ENCODE results near the gene GSN. TPM values are rescaled to one million over a fixed set of nuclear protein-coding genes. Genes with fewer than 3 reads are reported as not detected.

Gene GSN
- total and polyA plus RNA-seq, 2 of the 8 experiments (the other 6 are each of a cell fraction or from before 2014, with no cell fraction given), result 52.3 to 94.5 TPM

DNA sequence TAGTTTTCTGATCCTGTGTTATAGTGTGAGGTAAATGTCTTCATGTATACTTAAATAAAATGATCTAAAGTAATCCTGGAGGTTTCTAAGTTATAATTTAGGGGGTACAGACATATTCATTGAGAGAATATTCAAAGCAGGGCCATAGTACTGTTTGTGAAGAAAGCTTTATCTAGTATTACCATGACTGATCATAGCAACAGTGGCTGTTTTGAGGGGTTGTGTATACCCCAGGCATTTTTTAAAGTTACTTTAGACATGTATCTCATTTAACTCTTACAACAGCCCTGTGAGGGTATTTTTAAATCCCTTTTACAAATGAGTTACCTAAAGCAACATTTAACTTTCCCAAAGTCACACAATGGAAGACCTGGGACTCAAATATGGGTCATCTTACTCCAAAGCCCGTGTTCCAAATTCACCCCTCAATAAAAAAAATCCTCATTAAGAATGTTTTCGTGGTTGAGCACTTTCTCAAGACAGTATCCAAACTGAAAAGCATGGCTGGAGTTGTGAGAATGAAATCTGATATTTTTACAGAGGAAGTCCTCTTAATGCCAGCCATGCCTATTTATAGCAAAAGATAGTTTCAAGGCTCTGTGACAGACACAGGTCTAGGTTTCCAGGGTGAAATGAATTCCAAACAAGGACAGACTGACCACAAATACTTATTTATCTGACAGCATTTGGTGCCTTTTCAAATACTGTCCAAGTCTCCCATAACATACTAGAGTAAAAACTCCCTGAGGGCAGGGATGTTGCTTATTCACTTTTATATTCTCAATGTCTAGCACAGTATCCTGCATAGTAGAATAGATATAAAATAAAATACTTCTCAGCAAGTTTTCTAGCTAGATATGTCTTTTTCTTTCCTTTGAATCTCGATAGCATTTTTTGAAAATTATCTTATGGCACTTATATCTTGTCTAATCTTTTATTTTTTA lies 91.7 kb downstream of the GSN start (continued):
- TF ChIP-seq, protein P1, sequence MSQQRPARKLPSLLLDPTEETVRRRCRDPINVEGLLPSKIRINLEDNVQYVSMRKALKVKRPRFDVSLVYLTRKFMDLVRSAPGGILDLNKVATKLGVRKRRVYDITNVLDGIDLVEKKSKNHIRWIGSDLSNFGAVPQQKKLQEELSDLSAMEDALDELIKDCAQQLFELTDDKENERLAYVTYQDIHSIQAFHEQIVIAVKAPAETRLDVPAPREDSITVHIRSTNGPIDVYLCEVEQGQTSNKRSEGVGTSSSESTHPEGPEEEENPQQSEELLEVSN (IDR thresholded peaks at IDR 0.05), result no peak
- no peak for TF ChIP-seq TAF1 (IDR thresholded peaks at IDR 0.05; ENCODE audit: low read depth, low read length)

All from H1 (cell line).